ENCODE measurements around the gene FAM25C.
"Not testable (repeated sequence)": the region's sequence is repeated elsewhere in the genome, so short reads cannot be mapped to it uniquely, and the experiment has no call there.

The FAM25C gene

DNA sequence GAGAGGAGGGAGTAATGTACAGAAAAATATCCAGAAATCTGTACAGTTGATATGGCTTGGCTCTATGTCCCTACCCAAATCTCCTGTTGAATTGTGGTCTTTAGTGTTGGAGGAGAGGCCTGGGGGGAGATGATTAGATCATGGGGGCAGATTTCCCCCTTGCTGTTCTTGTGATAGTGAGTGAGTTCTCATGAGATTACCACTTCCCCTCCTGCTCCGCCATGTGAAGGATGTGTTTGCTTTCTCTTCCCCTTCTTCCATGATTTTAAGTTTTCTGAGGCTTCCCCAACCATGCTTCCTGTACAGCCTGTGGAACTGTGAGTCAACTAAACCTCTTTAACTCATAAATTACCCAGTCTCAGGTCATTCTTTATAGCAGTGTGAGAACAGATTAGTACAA is 52.2 kb downstream of the FAM25C start:
- DNase-seq: not testable (repeated sequence)

Data from NCI-H446 (cell line).